Smooth muscle cell (in vitro differentiated cells): ENCODE data around the gene RALGPS2. TPM values are rescaled to one million over a fixed set of nuclear protein-coding genes. Genes with fewer than 3 reads are reported as not detected.

Experiments
- DNase-seq: peaks from one replicate; lab custom pipeline; 2025; ENCODE audit not compliant: unreplicated experiment; lab: John Stamatoyannopoulos, UW
- H2AFZ ChIP-seq: fragments of 200-600 bp; sonication (generic); 2 replicates; pipeline ENCODE4 v1.6.0; 2016; ENCODE audit warnings: antibody characterized with exemption, low read depth, mild to moderate bottlenecking
- H3F3A ChIP-seq: fragments of 200-600 bp; sonication (generic); 2 replicates; pipeline ENCODE4 v1.6.0; 2017; ENCODE audit warnings: antibody characterized with exemption, low read depth
- H3K27ac ChIP-seq: fragments of 200-600 bp; sonication (generic); 2 replicates; pipeline ENCODE4 v1.5.1; 2016; ENCODE audit warnings: low read depth, mild to moderate bottlenecking
- H3K27me3 ChIP-seq: fragments of 200-600 bp; sonication (generic); 2 replicates; pipeline ENCODE4 v1.6.1; 2016; ENCODE audit warnings: low read depth, mild to moderate bottlenecking
- H3K36me3 ChIP-seq: fragments of 200-600 bp; sonication (generic); 2 replicates; pipeline ENCODE4 v1.5.1; 2016; ENCODE audit warnings: low read depth
- H3K4me1 ChIP-seq: fragments of 200-600 bp; sonication (generic); 2 replicates; pipeline ENCODE4 v1.5.1; 2016; ENCODE audit warnings: low read depth
- H3K4me2 ChIP-seq: fragments of 200-600 bp; sonication (generic); 2 replicates; pipeline ENCODE4 v1.6.0; 2016; ENCODE audit warnings: mild to moderate bottlenecking
- H3K4me3 ChIP-seq: fragments of 200-600 bp; sonication (generic); 2 replicates; pipeline ENCODE4 v1.5.1; 2016; ENCODE audit warnings: mild to moderate bottlenecking
- H3K79me2 ChIP-seq: fragments of 200-600 bp; sonication (generic); 2 replicates; pipeline ENCODE4 v1.6.0; 2016; ENCODE audit warnings: low read depth, mild to moderate bottlenecking
- H3K9ac ChIP-seq: fragments of 200-600 bp; sonication (generic); 2 replicates; pipeline ENCODE4 v1.6.0; 2016; ENCODE audit warnings: low read depth
- H3K9me3 ChIP-seq: fragments of 200-600 bp; sonication (generic); replicated peaks from 2 replicates; pipeline ENCODE4 v1.5.1; 2016; ENCODE audit warnings: low read depth
- H4K20me1 ChIP-seq: fragments of 200-600 bp; sonication (generic); 2 replicates; pipeline ENCODE4 v1.6.0; 2016; ENCODE audit warnings: low read depth
- WGBS: methylation state at CpG from one replicate; pipeline ENCODE4 v1.1.7; 2016; ENCODE audit warnings: low lambda C conversion rate; 5-methylcytosine and 5-hydroxymethylcytosine counted together
- polyA plus RNA-seq: library from polyadenylated mRNA; unstranded; fragments of >200 nt; fragmentation: Nextera tagmentation; extraction: Ambion mirVana; gene quantifications from 2 replicates; pipeline ENCODE4 v1.2.1, GENCODE V29; 2016
- total RNA-seq: library from RNA; depleted of rRNA; stranded (reverse); fragments of >200 nt; gene quantifications from 2 replicates; pipeline ENCODE4 v1.2.3, GENCODE V29; 2014
- TF ChIP-seq, protein P1 (sequence below): fragments of 200-600 bp; sonication (generic); IDR thresholded peaks from 2 replicates; pipeline ENCODE4 v1.5.1; 2017; ENCODE audit warnings: borderline replicate concordance, mild to moderate bottlenecking, antibody characterized with exemption; ENCODE audit not compliant: insufficient read depth, poor library complexity, severe bottlenecking

RALGPS2 gene
- total and polyA plus RNA-seq, 2 experiments from 2014 or later, result 4.7 to 23.8 TPM

DNA sequence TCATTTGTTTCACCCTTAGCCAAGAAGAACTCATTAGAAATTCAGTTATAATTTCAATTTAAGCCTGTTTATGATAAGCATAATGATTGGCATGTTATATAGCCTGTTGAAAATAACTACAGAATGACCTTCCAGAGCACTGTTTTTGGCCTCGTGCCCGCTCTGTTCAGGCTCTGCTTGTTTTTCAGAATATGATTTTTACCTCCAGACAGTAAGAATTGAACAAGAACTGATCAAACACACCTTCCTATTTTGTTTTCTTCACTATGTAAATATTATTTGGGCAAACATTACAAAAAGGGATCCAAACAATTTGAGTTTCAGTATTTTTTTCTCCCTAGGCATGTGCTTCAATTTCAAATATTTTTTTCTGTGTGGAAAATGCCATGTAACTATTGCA is 193.9 kb downstream of the RALGPS2 start:
- 94% methylated on average over 2 of the region's 2 CpGs for WGBS
- H3F3A ChIP-seq, result no peaks in the 10 kb centered on the region
- TF ChIP-seq, protein P1, sequence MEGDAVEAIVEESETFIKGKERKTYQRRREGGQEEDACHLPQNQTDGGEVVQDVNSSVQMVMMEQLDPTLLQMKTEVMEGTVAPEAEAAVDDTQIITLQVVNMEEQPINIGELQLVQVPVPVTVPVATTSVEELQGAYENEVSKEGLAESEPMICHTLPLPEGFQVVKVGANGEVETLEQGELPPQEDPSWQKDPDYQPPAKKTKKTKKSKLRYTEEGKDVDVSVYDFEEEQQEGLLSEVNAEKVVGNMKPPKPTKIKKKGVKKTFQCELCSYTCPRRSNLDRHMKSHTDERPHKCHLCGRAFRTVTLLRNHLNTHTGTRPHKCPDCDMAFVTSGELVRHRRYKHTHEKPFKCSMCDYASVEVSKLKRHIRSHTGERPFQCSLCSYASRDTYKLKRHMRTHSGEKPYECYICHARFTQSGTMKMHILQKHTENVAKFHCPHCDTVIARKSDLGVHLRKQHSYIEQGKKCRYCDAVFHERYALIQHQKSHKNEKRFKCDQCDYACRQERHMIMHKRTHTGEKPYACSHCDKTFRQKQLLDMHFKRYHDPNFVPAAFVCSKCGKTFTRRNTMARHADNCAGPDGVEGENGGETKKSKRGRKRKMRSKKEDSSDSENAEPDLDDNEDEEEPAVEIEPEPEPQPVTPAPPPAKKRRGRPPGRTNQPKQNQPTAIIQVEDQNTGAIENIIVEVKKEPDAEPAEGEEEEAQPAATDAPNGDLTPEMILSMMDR, result no peak
- H3K9me3 ChIP-seq, result no peaks in the 10 kb centered on the region
- H3K27me3 ChIP-seq, result no peaks in the 10 kb centered on the region
- H2AFZ ChIP-seq, result no peak overlapping the region
- no peak overlapping the region for H3K27ac ChIP-seq
- no peak overlapping the region for H3K4me3 ChIP-seq
- H3K36me3 ChIP-seq, result no peaks in the 10 kb centered on the region
- H4K20me1 ChIP-seq, result no peaks in the 10 kb centered on the region
- H3K4me1 ChIP-seq, result no peaks in the 10 kb centered on the region
- H3K4me2 ChIP-seq, result no peak overlapping the region
- H3K79me2 ChIP-seq, result no peaks in the 10 kb centered on the region
- H3K9ac ChIP-seq, result no peak overlapping the region
- DNase-seq, result no peak

DNA sequence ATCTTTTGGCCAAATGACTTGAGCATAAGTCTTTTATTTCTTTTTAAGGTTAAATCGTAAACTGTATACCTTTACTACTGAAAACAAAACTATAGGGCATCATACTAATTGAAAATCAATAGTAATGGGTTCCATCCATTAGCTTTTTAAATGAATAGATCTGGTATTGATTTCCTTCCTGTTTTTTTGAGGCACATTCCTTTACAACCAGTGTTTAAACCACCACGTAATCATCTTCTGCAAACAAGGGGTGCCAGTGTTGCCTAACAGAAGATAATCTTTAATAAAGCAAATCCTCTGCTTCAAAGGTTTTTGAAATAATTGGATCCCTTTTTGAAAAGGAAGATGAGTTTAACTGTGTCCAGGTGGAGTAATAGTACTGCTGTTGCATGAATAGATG is 194.5 kb downstream of the RALGPS2 start:
- no peak overlapping the region for H3K9ac ChIP-seq
- H4K20me1 ChIP-seq, result no peaks in the 10 kb centered on the region
- H3K36me3 ChIP-seq, result no peaks in the 10 kb centered on the region
- H3K4me2 ChIP-seq, result no peak overlapping the region
- no peaks in the 10 kb centered on the region for H3K27me3 ChIP-seq
- no peak for DNase-seq
- H3K9me3 ChIP-seq, result no peaks in the 10 kb centered on the region
- TF ChIP-seq, protein P1, result no peak
- H3K79me2 ChIP-seq, result no peaks in the 10 kb centered on the region
- no peak overlapping the region for H3K4me3 ChIP-seq
- no peak overlapping the region for H2AFZ ChIP-seq
- no peaks in the 10 kb centered on the region for H3F3A ChIP-seq
- WGBS, result 86% methylated on average over 2 of the region's 2 CpGs
- H3K4me1 ChIP-seq, result no peaks in the 10 kb centered on the region
- H3K27ac ChIP-seq, result no peak overlapping the region

DNA sequence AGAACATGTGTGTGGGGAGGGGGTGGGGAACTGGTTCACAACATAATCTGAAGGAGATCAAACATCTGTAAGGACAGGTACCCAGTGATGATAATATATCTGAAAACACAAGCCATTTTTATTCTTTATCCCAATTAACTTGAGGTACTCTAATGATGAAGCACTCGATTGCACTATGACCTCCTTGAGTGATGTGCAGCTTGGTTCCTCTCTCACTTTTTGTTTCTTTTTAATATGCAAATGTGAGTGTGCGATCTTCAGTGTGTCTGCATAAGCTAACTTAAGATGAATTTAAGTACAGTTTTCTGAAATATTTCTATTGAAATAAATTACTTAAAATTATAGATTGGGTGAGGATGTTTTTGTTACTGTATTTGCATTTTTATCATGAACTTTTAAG is 196.5 kb downstream of the RALGPS2 start:
- Histone ChIP-seq H4K20me1 (no peaks in the 10 kb centered on the region), H3K36me3 (no peaks in the 10 kb centered on the region), H3K4me3 (no peak overlapping the region), H3K4me2 (no peak overlapping the region), H3K79me2 (no peaks in the 10 kb centered on the region), H3K27ac (no peak overlapping the region), H2AFZ (no peak overlapping the region), H3F3A (no peaks in the 10 kb centered on the region), H3K4me1 (no peaks in the 10 kb centered on the region), H3K9ac (no peak overlapping the region), H3K27me3 (no peaks in the 10 kb centered on the region), H3K9me3 (no peaks in the 10 kb centered on the region)
- WGBS, result 97% methylated on average over 2 of the region's 2 CpGs
- TF ChIP-seq, protein P1, result no peak
- no peak for DNase-seq

DNA sequence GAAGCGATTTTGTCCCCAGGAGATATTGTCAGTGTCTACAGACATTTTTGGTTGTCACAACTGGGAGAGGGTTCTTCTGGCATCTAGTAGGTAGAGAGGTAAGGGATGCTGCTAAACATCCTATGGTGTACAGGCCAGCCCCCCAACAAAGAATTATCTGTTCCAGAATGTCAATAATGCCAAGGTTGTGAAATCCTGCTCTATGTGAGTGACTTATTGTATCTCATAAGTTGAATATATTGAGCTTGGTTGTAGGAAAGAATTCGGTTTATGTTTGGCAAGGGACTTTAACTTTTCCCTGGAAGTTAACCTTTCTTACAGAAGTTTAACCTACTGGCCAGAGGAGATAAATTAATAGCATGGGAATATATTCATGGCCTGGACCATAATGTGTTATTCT is 198.5 kb downstream of the RALGPS2 start:
- peaks cover 2% of the 10 kb centered on the region for H3K4me1 ChIP-seq
- no peak overlapping the region for H3K9ac ChIP-seq
- H3K36me3 ChIP-seq, result no peaks in the 10 kb centered on the region
- no peak overlapping the region for H3K27ac ChIP-seq
- H3K79me2 ChIP-seq, result no peaks in the 10 kb centered on the region
- whole genome bisulfite sequencing, result 99% methylated on average over 2 of the region's 2 CpGs
- no peaks in the 10 kb centered on the region for H4K20me1 ChIP-seq
- H3K9me3 ChIP-seq, result no peaks in the 10 kb centered on the region
- TF ChIP-seq, protein P1, result no peak
- H3K4me2 ChIP-seq, result no peak overlapping the region
- H3F3A ChIP-seq, result no peaks in the 10 kb centered on the region
- DNase-seq, result no peak
- H3K27me3 ChIP-seq, result no peaks in the 10 kb centered on the region
- H3K4me3 ChIP-seq, result no peak overlapping the region
- no peak overlapping the region for H2AFZ ChIP-seq
